ENCODE measurements around the gene CACFD1.

- TF ChIP-seq, protein P1, sequence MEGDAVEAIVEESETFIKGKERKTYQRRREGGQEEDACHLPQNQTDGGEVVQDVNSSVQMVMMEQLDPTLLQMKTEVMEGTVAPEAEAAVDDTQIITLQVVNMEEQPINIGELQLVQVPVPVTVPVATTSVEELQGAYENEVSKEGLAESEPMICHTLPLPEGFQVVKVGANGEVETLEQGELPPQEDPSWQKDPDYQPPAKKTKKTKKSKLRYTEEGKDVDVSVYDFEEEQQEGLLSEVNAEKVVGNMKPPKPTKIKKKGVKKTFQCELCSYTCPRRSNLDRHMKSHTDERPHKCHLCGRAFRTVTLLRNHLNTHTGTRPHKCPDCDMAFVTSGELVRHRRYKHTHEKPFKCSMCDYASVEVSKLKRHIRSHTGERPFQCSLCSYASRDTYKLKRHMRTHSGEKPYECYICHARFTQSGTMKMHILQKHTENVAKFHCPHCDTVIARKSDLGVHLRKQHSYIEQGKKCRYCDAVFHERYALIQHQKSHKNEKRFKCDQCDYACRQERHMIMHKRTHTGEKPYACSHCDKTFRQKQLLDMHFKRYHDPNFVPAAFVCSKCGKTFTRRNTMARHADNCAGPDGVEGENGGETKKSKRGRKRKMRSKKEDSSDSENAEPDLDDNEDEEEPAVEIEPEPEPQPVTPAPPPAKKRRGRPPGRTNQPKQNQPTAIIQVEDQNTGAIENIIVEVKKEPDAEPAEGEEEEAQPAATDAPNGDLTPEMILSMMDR (IDR thresholded peaks at IDR 0.05; ENCODE audit: insufficient read depth, low read depth, low read length), result no peak
- no peak for TF ChIP-seq EZH2 (IDR thresholded peaks at IDR 0.05; ENCODE audit: insufficient read depth, low read length)
These were observed 57.9 kb downstream of the CACFD1 start for GRCh38 chr9:133517711-133518110.
